SH-SY5Y (cell line): ENCODE results near the gene TNFRSF4.

Experiments
- GATA2 ChIP-seq: IDR thresholded peaks from 2 replicates; pipeline ENCODE4 v1.6.1; 2011; ENCODE audit warnings: mild to moderate bottlenecking, low read depth, low read length
- GATA3 ChIP-seq: IDR thresholded peaks from 2 replicates; pipeline ENCODE4 v1.6.1; 2011; ENCODE audit warnings: low read depth, mild to moderate bottlenecking, low read length, moderate library complexity

- TF ChIP-seq GATA2 (no peak), GATA3 (no peak)
Observed at GRCh38 chr1:1219341-1219740, 5.4 kb upstream of the TNFRSF4 start.
